SK-N-SH treated with all-trans-retinoic acid at 6 μM for 48 hours (cell line): ENCODE measurements around the gene PKD2L1.

Experiments
- ATAC-seq: fragments of 200-7000 bp; cut with Tn5 transposase; 3 replicates; pipeline ENCODE4 v1.9.1; 2020; ENCODE audit warnings: mild to moderate bottlenecking, moderate library complexity
- ARNTL ChIP-seq: fragments of 450-650 bp; formaldehyde crosslinking; IDR thresholded peaks from 2 replicates; pipeline ENCODE4 v1.5.0; 2020; ENCODE audit warnings: low read depth, mild to moderate bottlenecking, moderate library complexity, borderline replicate concordance
- BACH2 ChIP-seq: fragments of 250-450 bp; sonication (Bioruptor Pico); IDR thresholded peaks from 2 replicates; pipeline ENCODE4 v1.9.0; 2021; ENCODE audit warnings: mild to moderate bottlenecking, borderline replicate concordance
- CREB5 ChIP-seq: fragments of 250-450 bp; sonication (Bioruptor Pico); IDR thresholded peaks from 2 replicates; pipeline ENCODE4 v1.5.1; 2020; ENCODE audit warnings: low read depth, mild to moderate bottlenecking, moderate library complexity
- CSDC2 ChIP-seq: fragments of 250-450 bp; sonication (Bioruptor Pico); IDR thresholded peaks from 2 replicates; pipeline ENCODE4 v1.5.0; 2020; ENCODE audit warnings: mild to moderate bottlenecking, moderate library complexity
- CSRNP3 ChIP-seq: fragments of 250-450 bp; sonication (Bioruptor Pico); IDR thresholded peaks from 2 replicates; pipeline ENCODE4 v1.5.1; 2021; ENCODE audit warnings: mild to moderate bottlenecking, moderate library complexity
- ESRRG ChIP-seq: fragments of 250-450 bp; sonication (Bioruptor Pico); IDR thresholded peaks from 2 replicates; pipeline ENCODE4 v1.6.1; 2021; ENCODE audit warnings: mild to moderate bottlenecking
- ISL1 ChIP-seq: fragments of 250-450 bp; sonication (Bioruptor Pico); IDR thresholded peaks from 2 replicates; pipeline ENCODE4 v2.1.2; 2022; ENCODE audit warnings: mild to moderate bottlenecking, moderate library complexity
- OSR1 ChIP-seq: fragments of 250-450 bp; sonication (Bioruptor Pico); IDR thresholded peaks from 2 replicates; pipeline ENCODE4 v1.8.0; 2022; ENCODE audit warnings: moderate library complexity, mild to moderate bottlenecking, inconsistent platforms
- PATZ1 ChIP-seq: fragments of 250-450 bp; sonication (Bioruptor Pico); IDR thresholded peaks from 2 replicates; pipeline ENCODE4 v1.8.0; 2020; ENCODE audit warnings: mild to moderate bottlenecking, moderate library complexity, borderline replicate concordance
- PPARA ChIP-seq: fragments of 250-450 bp; sonication (Bioruptor Pico); IDR thresholded peaks from 2 replicates; pipeline ENCODE4 v1.5.0; 2020; ENCODE audit warnings: mild to moderate bottlenecking, borderline replicate concordance
- RARB ChIP-seq: fragments of 250-450 bp; sonication (Bioruptor Pico); IDR thresholded peaks from 2 replicates; pipeline ENCODE4 v1.8.0; 2021; ENCODE audit warnings: mild to moderate bottlenecking, moderate library complexity
- SNAI2 ChIP-seq: fragments of 250-450 bp; sonication (Bioruptor Pico); IDR thresholded peaks from 2 replicates; pipeline ENCODE4 v1.5.0; 2020; ENCODE audit warnings: mild to moderate bottlenecking, moderate library complexity
- TCF4 ChIP-seq: fragments of 250-450 bp; sonication (Bioruptor Pico); IDR thresholded peaks from 2 replicates; pipeline ENCODE4 v1.8.0; 2021; ENCODE audit warnings: mild to moderate bottlenecking, moderate library complexity, borderline replicate concordance
- TOX ChIP-seq: fragments of 250-450 bp; sonication (Bioruptor Pico); IDR thresholded peaks from 2 replicates; pipeline ENCODE4 v1.8.0; 2021; ENCODE audit warnings: mild to moderate bottlenecking, moderate library complexity, borderline replicate concordance
- TSHZ2 ChIP-seq: fragments of 250-450 bp; sonication (Bioruptor Pico); IDR thresholded peaks from 2 replicates; pipeline ENCODE4 v1.5.0; 2020; ENCODE audit warnings: mild to moderate bottlenecking, moderate library complexity
- ZFP30 ChIP-seq: fragments of 450-650 bp; formaldehyde crosslinking; IDR thresholded peaks from 2 replicates; pipeline ENCODE4 v1.5.0; 2022; ENCODE audit warnings: mild to moderate bottlenecking, moderate library complexity
- ZNF565 ChIP-seq: fragments of 450-650 bp; formaldehyde crosslinking; conservative IDR thresholded peaks from 2 replicates; pipeline ENCODE4 v1.5.0; 2020; ENCODE audit warnings: low read depth, mild to moderate bottlenecking, moderate library complexity
- ZNF70 ChIP-seq: fragments of 450-650 bp; formaldehyde crosslinking; IDR thresholded peaks from 2 replicates; pipeline ENCODE4 v1.5.0; 2020; ENCODE audit warnings: mild to moderate bottlenecking, moderate library complexity
- ZNF8 ChIP-seq: fragments of 450-650 bp; formaldehyde crosslinking; IDR thresholded peaks from 2 replicates; pipeline ENCODE4 v1.5.0; 2020; ENCODE audit warnings: mild to moderate bottlenecking, moderate library complexity
- TF ChIP-seq, protein P1 (sequence below): fragments of 250-450 bp; sonication (Bioruptor Pico); IDR thresholded peaks from 2 replicates; pipeline ENCODE4 v1.8.0; 2021; ENCODE audit warnings: low read depth, mild to moderate bottlenecking, moderate library complexity, borderline replicate concordance

PKD2L1 gene

DNA sequence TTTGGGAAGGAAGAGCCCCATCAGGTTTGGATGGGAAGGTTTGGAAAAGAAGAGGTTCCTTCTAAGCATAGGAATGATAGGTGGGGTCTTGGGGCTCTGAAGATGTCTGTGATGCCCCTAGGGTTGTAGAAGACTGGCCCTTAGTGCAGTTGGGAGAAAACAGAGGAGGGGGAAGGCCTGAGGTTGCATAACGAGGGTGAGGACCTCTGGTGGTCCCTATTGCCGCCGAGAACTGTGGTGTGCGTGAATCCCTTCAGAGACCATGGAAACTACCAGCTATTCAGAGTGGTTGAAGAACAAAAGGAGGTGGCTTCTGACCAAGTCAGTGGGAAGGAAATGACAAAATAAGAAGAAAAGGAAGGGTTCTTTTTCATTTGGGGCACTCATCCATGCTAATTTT is 3.1 kb upstream of the PKD2L1 start:
- no peak for ATAC-seq
- no peak for TF ChIP-seq RARB (CRISPR knock-in tag)

DNA sequence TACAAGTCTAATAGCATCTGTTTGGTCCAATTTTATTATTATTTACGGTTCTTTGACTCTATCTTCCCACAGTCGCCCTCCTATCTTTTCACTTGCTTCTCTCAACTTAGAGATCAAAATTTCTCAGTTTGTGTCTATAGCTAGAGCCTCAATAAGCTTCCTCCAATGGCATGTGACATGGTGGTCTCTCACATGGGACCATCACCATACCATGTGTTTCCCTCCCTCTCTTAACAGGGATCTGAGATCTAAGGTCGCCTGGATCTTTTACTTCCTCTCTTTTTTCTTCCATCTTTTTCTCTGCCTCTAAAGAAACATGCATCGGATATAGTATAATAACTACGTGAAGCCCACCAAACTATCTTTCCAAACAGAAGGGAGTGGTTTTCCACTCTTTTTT is 1.8 kb downstream of the PKD2L1 start:
- TF ChIP-seq CSDC2 (no peak), ISL1 (no peak), ARNTL (no peak), CREB5 (no peak), BACH2 (CRISPR knock-in tag) (no peak), RARB (CRISPR knock-in tag) (no peak), PATZ1 (CRISPR knock-in tag) (no peak), ZNF8 (CRISPR knock-in tag) (no peak), TOX (no peak), SNAI2 (no peak), ZNF70 (CRISPR knock-in tag) (no peak), ESRRG (no peak), PPARA (no peak), TCF4 (CRISPR knock-in tag) (no peak), CSRNP3 (no peak)
- no peak for ATAC-seq

DNA sequence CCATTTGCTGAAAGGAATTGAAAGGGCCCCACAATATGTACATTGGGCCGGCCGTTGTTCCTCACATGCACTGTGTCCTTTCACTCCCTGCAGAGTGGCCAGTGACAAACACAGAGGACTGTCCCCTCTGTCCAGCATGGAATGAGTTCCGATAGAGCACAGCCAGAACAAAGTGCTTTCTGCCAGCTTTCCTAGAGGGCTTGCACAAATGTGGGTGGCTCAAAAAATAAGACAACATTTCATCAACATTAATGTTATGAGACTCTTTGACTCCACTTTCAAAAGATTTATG is 2.4 kb downstream of the PKD2L1 start:
- ATAC-seq, result no peak
- TF ChIP-seq ESRRG (no peak), TSHZ2 (CRISPR knock-in tag) (no peak), ZFP30 (CRISPR knock-in tag) (no peak), ZNF70 (CRISPR knock-in tag) (no peak), OSR1 (CRISPR knock-in tag) (no peak), CSDC2 (no peak), SNAI2 (no peak), TOX (no peak)

GRCh38 chr10:100327007-100327717 is 2.9 kb downstream of the PKD2L1 start:
- ATAC-seq, result no peak
- TF ChIP-seq, protein P1, sequence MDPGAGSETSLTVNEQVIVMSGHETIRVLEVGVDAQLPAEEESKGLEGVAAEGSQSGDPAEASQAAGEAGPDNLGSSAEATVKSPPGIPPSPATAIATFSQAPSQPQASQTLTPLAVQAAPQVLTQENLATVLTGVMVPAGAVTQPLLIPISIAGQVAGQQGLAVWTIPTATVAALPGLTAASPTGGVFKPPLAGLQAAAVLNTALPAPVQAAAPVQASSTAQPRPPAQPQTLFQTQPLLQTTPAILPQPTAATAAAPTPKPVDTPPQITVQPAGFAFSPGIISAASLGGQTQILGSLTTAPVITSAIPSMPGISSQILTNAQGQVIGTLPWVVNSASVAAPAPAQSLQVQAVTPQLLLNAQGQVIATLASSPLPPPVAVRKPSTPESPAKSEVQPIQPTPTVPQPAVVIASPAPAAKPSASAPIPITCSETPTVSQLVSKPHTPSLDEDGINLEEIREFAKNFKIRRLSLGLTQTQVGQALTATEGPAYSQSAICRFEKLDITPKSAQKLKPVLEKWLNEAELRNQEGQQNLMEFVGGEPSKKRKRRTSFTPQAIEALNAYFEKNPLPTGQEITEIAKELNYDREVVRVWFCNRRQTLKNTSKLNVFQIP (CRISPR knock-in tag), result no peak
- TF ChIP-seq OSR1 (CRISPR knock-in tag) (no peak), CSDC2 (no peak), TSHZ2 (CRISPR knock-in tag) (no peak), ZNF70 (CRISPR knock-in tag) (no peak), ESRRG (no peak), RARB (CRISPR knock-in tag) (no peak), ZNF565 (no peak), ZFP30 (CRISPR knock-in tag) (no peak), ARNTL (no peak), SNAI2 (no peak), TOX (no peak), CREB5 (no peak), CSRNP3 (no peak), BACH2 (CRISPR knock-in tag) (no peak), PPARA (no peak)
